K562 (cell line): ENCODE data around the gene OR4D2. TPM values are rescaled to one million over a fixed set of nuclear protein-coding genes. Genes with fewer than 3 reads are reported as not detected.

Experiments used
- ATAC-seq: fragments of 200-7000 bp; cut with Tn5 transposase; 3 replicates; pipeline ENCODE4 v1.9.1; 2020; ENCODE audit warnings: moderate library complexity
- BruUV-seq: library from RNA; stranded (reverse); fragments of 400-500 nt; replicated peaks from 2 replicates; lab custom pipeline; 2021; lab: Mats Ljungman, UMichigan
- CTCF ChIA-PET: fragments of 300-600 bp; formaldehyde crosslinking; extraction: SDS; loops from one replicate; lab custom pipeline; 2021; ENCODE audit warnings: low intra/inter-chr PET ratio; lab: Yijun Ruan, JAX
- POLR2A ChIA-PET: fragments of 300-600, 350-650 bp; sonication (Branson Sonifier 250); formaldehyde crosslinking; extraction: SDS; loops from one replicate; lab custom pipeline; 2021; ENCODE audit warnings: antibody characterized with exemption, inconsistent platforms; lab: Yijun Ruan, JAX
- DNase-seq, 4 experiments: peaks; one replicate each; pipeline versions ENCODE4 v3.0.0 to v3.0.0-alpha.2; 2011 to 2018; ENCODE audit warnings: low spot score in 3 of 4, mixed read lengths in 3 of 4; ENCODE audit errors: extremely low read depth in 1 of 4
- FAIRE-seq: peaks from 2 replicates; lab custom pipeline; 2011; peaks lifted over from hg19 to GRCh38; lab: Jason Lieb, UNC
- H2AFZ ChIP-seq: 2 replicates; pipeline ENCODE4 v1.6.0; 2011; ENCODE audit warnings: low read depth, low read length, control low read depth, inconsistent platforms
- H3K27ac ChIP-seq: fragments of 200-600 bp; 3 replicates; pipeline ENCODE4 v1.8.0; 2011; ENCODE audit warnings: low read depth, mild to moderate bottlenecking, control low read depth, inconsistent platforms, low read length, moderate library complexity, mixed read lengths; ENCODE audit errors: extremely low read depth
- H3K27me3 ChIP-seq, 2 experiments: fragments of 300-600 bp in 1 of 2; 2 replicates in 1 of 2; 3 replicates in 1 of 2; pipeline versions ENCODE4 v1.6.0 to v1.8.0; 2011; ENCODE audit warnings: inconsistent platforms in 2 of 2, low read length in 2 of 2, mild to moderate bottlenecking in 1 of 2, mixed read lengths in 1 of 2, moderate library complexity in 1 of 2; ENCODE audit not compliant: control insufficient read depth in 2 of 2, insufficient read depth in 2 of 2
- H3K36me3 ChIP-seq: fragments of 300-600 bp; 3 replicates; pipeline ENCODE4 v1.8.0; 2011; ENCODE audit warnings: mild to moderate bottlenecking, low read length, inconsistent platforms; ENCODE audit not compliant: control insufficient read depth, insufficient read depth
- H3K4me1 ChIP-seq, 2 experiments: fragments of 200-600 bp in 1 of 2; replicated peaks in 1 of 2; 2 replicates in 1 of 2; 3 replicates in 1 of 2; pipeline versions ENCODE4 v1.5.1 to v1.8.0; 2011; ENCODE audit warnings: inconsistent platforms in 2 of 2, low read length in 2 of 2, mild to moderate bottlenecking in 1 of 2, mixed read lengths in 1 of 2, moderate library complexity in 1 of 2; ENCODE audit not compliant: control insufficient read depth in 2 of 2, insufficient read depth in 2 of 2
- H3K4me2 ChIP-seq: 2 replicates; pipeline ENCODE4 v1.6.1; 2011; ENCODE audit warnings: low read length, control low read depth, inconsistent platforms, mixed read lengths; ENCODE audit not compliant: insufficient read depth
- H3K4me3 ChIP-seq: fragments of 200-600 bp; sonication (generic), shearing (Covaris generic); 2 replicates; pipeline ENCODE4 v1.5.1; 2016; ENCODE audit warnings: control low read depth, inconsistent platforms
- H3K79me2 ChIP-seq: fragments of 200-600 bp; 3 replicates; pipeline ENCODE4 v1.8.0; 2011; ENCODE audit warnings: low read length, inconsistent platforms; ENCODE audit not compliant: control insufficient read depth, insufficient read depth
- H3K9ac ChIP-seq, 2 experiments: 2 replicates each; pipeline versions ENCODE4 v1.6.0 to v1.6.1; 2011; ENCODE audit warnings: low read depth in 2 of 2, low read length in 2 of 2, control low read depth in 1 of 2, inconsistent platforms in 1 of 2, mild to moderate bottlenecking in 1 of 2, mixed read lengths in 1 of 2; ENCODE audit not compliant: insufficient read depth in 1 of 2
- H3K9me1 ChIP-seq: one replicate; pipeline ENCODE4 v1.6.0; 2011; ENCODE audit warnings: inconsistent platforms, mild to moderate bottlenecking, low read length, moderate library complexity; ENCODE audit not compliant: control insufficient read depth, insufficient read depth
- H3K9me3 ChIP-seq: replicated peaks from 2 replicates; pipeline ENCODE4 v1.5.1; 2011; ENCODE audit warnings: low read depth, low read length, inconsistent platforms; ENCODE audit not compliant: control insufficient read depth, insufficient read depth
- H4K20me1 ChIP-seq: replicated peaks from 2 replicates; pipeline ENCODE4 v1.6.1; 2011; ENCODE audit warnings: low read length, inconsistent platforms, mixed read lengths; ENCODE audit not compliant: control insufficient read depth, insufficient read depth
- BRF1 ChIP-seq: IDR thresholded peaks from 3 replicates; pipeline ENCODE4 v1.6.1; 2011; ENCODE audit warnings: borderline replicate concordance, mild to moderate bottlenecking; ENCODE audit not compliant: insufficient read length; ENCODE audit errors: extremely low read depth
- CBX3 ChIP-seq, 2 experiments: IDR thresholded peaks; 1 replicate in 1 of 2; 2 replicates in 1 of 2; pipeline ENCODE4 v1.6.1; 2012; ENCODE audit warnings: inconsistent platforms in 2 of 2, low read length in 2 of 2, borderline replicate concordance in 1 of 2, control low read depth in 1 of 2
- EGR1 ChIP-seq: fragments of 450-650 bp; conservative IDR thresholded peaks from 2 replicates; pipeline ENCODE4 v1.6.1; 2017; ENCODE audit warnings: mild to moderate bottlenecking
- HDGF ChIP-seq: fragments of 450-650 bp; IDR thresholded peaks from 2 replicates; pipeline ENCODE4 v1.6.1; 2016
- HSF4 ChIP-seq: fragments of 250-450 bp; sonication (Bioruptor Pico); IDR thresholded peaks from 2 replicates; pipeline ENCODE4 v2.1.2; 2022; ENCODE audit warnings: mild to moderate bottlenecking, moderate library complexity, borderline replicate concordance
- MED1 ChIP-seq: sonication (generic); formaldehyde crosslinking; IDR thresholded peaks from 2 replicates; pipeline ENCODE4 v1.8.1; 2023; ENCODE audit warnings: missing genetic modification reagents, borderline replicate concordance
- MYNN ChIP-seq, 2 experiments: sonication (generic); formaldehyde crosslinking in 1 of 2; IDR thresholded peaks; 2 replicates each; pipeline versions ENCODE4 v1.5.0 to v1.6.1; 2016 to 2020; ENCODE audit warnings: antibody characterized with exemption in 1 of 2, missing genetic modification reagents in 1 of 2
- NFYB ChIP-seq: IDR thresholded peaks from 2 replicates; pipeline ENCODE4 v1.6.1; 2011; ENCODE audit warnings: mild to moderate bottlenecking, moderate library complexity; ENCODE audit not compliant: insufficient read length; ENCODE audit errors: extremely low read depth
- PHF21A ChIP-seq: fragments of 450-650 bp; IDR thresholded peaks from 2 replicates; pipeline ENCODE4 v1.6.1; 2017; ENCODE audit warnings: low read depth, borderline replicate concordance
- SAFB2 ChIP-seq: fragments of 200-400 bp; formaldehyde crosslinking; IDR thresholded peaks from 2 replicates; pipeline ENCODE4 v1.6.1; 2018; ENCODE audit warnings: borderline replicate concordance, low read length, low read depth, moderate library complexity; ENCODE audit not compliant: severe bottlenecking
- TBP ChIP-seq: optimal IDR thresholded peaks from 2 replicates; pipeline ENCODE3; 2011; ENCODE audit warnings: low read depth, low read length, improper control_type of control experiment
- TEAD1 ChIP-seq, 2 experiments: fragments of 450-650 bp in 1 of 2; sonication (generic) in 1 of 2; formaldehyde crosslinking; IDR thresholded peaks; 2 replicates each; pipeline versions ENCODE4 v1.4.0 to v1.8.0; 2020 to 2022; ENCODE audit warnings: mild to moderate bottlenecking in 2 of 2, missing genetic modification reagents in 1 of 2
- THRAP3 ChIP-seq: fragments of 450-650 bp; IDR thresholded peaks from 2 replicates; pipeline ENCODE4 v1.6.1; 2016; ENCODE audit warnings: mild to moderate bottlenecking, inconsistent platforms, borderline replicate concordance
- YBX1 ChIP-seq: fragments of 450-650 bp; IDR thresholded peaks from 2 replicates; pipeline ENCODE4 v1.7.1; 2016; ENCODE audit warnings: mild to moderate bottlenecking
- ZNF134 ChIP-seq: fragments of 250-450 bp; sonication (Bioruptor Pico); conservative IDR thresholded peaks from 2 replicates; pipeline ENCODE4 v1.4.0; 2020
- WGBS: fragments of 100-300 bp; shearing (Covaris generic); methylation state at CpG from one replicate; pipeline ENCODE4 v1.1.6; 2016; ENCODE audit warnings: low coverage, mixed read lengths; ENCODE audit not compliant: insufficient coverage; ENCODE audit errors: missing lambda C conversion rate; 5-methylcytosine and 5-hydroxymethylcytosine counted together
- in situ Hi-C: fragments of 300-500 bp; cut with MboI; formaldehyde crosslinking; loops from 4 replicates; pipeline ENCODE4 v1.15.0; 2018; ENCODE audit warnings: inconsistent platforms, mixed read lengths
- intact Hi-C: fragments of 100-400 bp; cut with micrococcal nuclease; formaldehyde crosslinking; loops from 2 replicates; pipeline ENCODE4 v1.14.2; 2022
- polyA plus RNA-seq, 8 experiments: library from polyadenylated mRNA; depleted of rRNA in 4 of 8; stranded (reverse) in 5 of 8; unstranded in 3 of 8; fragments of >200 nt; fragmentation: Nextera tagmentation in 2 of 8; fragmentation: Illumina TruSeq in 1 of 8; extraction: Ambion mirVana in 2 of 8; extraction: Trizol in 1 of 8; gene quantifications; 2 replicates each; pipeline versions ENCODE4 v1.2.1 to v1.2.3, GENCODE V29; 2011 to 2014; ENCODE audit warnings: inconsistent platforms in 1 of 8, missing spikeins in 1 of 8
- total RNA-seq, 7 experiments: library from RNA; depleted of rRNA in 6 of 7; stranded (reverse); fragments of >200 nt in 6 of 7; fragmentation: Illumina TruSeq in 2 of 7; extraction: Trizol in 2 of 7; gene quantifications; 2 replicates each; pipeline versions ENCODE4 v1.2.1 to v1.2.3, GENCODE V29; 2011 to 2021; ENCODE audit warnings: low replicate concordance in 1 of 7
- TF ChIP-seq, protein P1 (sequence below): fragments of 250-450 bp; sonication (Bioruptor Pico); IDR thresholded peaks from 2 replicates; pipeline ENCODE4 v1.8.0; 2022; ENCODE audit warnings: moderate library complexity, mild to moderate bottlenecking, inconsistent platforms
- TF ChIP-seq, protein P2 (sequence below): fragments of 200-800 bp; sonication (Bioruptor generic); IDR thresholded peaks from 2 replicates; pipeline ENCODE4 v1.6.1; 2017; ENCODE audit warnings: missing genetic modification characterization, missing compliant biosample characterization
- TF ChIP-seq, protein P3 (sequence below), 3 experiments: fragments of 200-800 bp in 1 of 3; sonication (Bioruptor generic) in 1 of 3; sonication (generic) in 1 of 3; formaldehyde crosslinking in 1 of 3; IDR thresholded peaks; 2 replicates each; pipeline versions ENCODE4 v1.6.1 to v1.8.0; 2016 to 2022; ENCODE audit warnings: mild to moderate bottlenecking in 2 of 3, missing compliant biosample characterization in 2 of 3, missing genetic modification characterization in 2 of 3, missing genetic modification reagents in 1 of 3

OR4D2 gene
- total and polyA plus RNA-seq, 9 of the 15 experiments (the other 6 are each of a cell fraction or from before 2014, with no cell fraction given), result not detected

DNA sequence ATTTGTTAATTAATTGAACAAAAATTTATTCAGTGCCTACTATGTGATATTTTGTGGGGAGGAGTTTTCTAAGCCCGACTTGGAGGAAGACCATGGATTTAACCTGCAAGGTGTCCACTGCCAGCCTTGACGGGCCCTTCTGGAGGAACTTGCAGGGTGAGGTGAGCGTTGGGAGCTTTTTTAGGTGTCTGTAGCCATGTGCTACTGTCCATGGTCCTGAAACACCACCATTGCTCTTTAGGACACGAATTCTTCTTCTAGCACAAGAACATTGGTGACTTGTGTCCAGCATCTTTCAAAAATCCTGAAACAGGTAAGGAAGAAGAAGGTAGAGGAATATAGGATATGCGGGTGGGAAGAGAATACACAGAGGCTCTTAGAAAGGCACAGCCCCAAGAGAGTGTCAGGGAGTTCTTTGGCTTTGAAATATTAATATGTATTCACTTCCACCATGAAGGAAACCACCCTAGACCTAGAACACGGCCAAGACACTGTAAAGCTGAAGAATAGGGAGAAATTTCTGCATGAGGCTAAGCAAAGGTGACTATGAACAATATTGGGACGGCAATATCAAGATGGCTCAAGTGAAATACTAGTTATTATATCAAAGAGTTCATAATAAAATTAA lies 46.5 kb upstream of the OR4D2 start:
- Histone ChIP-seq H3K9me3 (no peaks in the 10 kb centered on the region), H3K27ac (no peak overlapping the region), H3K4me1 (no peaks in the 10 kb centered on the region), H3K36me3 (no peaks in the 10 kb centered on the region), H3K79me2 (no peaks in the 10 kb centered on the region), H3K9me1 (no peaks in the 10 kb centered on the region), H2AFZ (no peak overlapping the region), H3K4me3 (no peak overlapping the region), H3K9ac (no peak overlapping the region), H4K20me1 (0 out of 2 replicates have a peak, but pooled peaks cover 3% of the 10 kb centered on the region), H3K4me2 (no peak overlapping the region), H3K27me3 (peaks cover under 1 to 10% of the 10 kb centered on the region in 2 experiments; a peak in 3 of 5 replicates)
- no TSS peak for BruUV-seq
- FAIRE-seq (peak; percentile 90), DNase-seq (peak; percentile 34 to 76 (median 43)), ATAC-seq (peak; percentile 67; the same call in 2 of the 3 replicates)
- WGBS, result 2% methylated on average over 7 of the region's 7 CpGs
- in situ Hi-C loops, result loop anchor here (10.0 to 25.0 kb wide), 2 partner anchors 334 to 983 kb away; no protein-coding TSS in a partner anchor
- ChIA-PET POLR2A (interaction anchor here (0.6 to 1.0 kb wide), 2 partner anchors 71 to 205 kb away, joined by 3 read pairs; no protein-coding TSS in a partner anchor), CTCF (no interaction called here)
- intact Hi-C loops, result loop anchor here (5.0 kb wide), 1 partner anchor 132 kb away; no protein-coding TSS in a partner anchor
- no peak for TF ChIP-seq BRF1
- TF ChIP-seq PHF21A, result no peak
- no peak for TF ChIP-seq SAFB2
- TF ChIP-seq, protein P1, sequence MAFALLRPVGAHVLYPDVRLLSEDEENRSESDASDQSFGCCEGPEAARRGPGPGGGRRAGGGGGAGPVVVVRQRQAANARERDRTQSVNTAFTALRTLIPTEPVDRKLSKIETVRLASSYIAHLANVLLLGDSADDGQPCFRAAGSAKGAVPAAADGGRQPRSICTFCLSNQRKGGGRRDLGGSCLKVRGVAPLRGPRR (CRISPR knock-in tag), result no peak
- no peak for TF ChIP-seq MED1
- TF ChIP-seq EGR1, result no peak
- TF ChIP-seq HDGF, result no peak
- no peak for TF ChIP-seq HSF4 (CRISPR knock-in tag)
- TF ChIP-seq TEAD1 (CRISPR knock-in tag; IDR thresholded peaks at IDR 0.05), result no peak
- no peak for TF ChIP-seq CBX3 (IDR thresholded peaks at IDR 0.05; ENCODE audit: borderline replicate concordance in 1 of 2, low read length in 2 of 2)
- TF ChIP-seq, protein P2, sequence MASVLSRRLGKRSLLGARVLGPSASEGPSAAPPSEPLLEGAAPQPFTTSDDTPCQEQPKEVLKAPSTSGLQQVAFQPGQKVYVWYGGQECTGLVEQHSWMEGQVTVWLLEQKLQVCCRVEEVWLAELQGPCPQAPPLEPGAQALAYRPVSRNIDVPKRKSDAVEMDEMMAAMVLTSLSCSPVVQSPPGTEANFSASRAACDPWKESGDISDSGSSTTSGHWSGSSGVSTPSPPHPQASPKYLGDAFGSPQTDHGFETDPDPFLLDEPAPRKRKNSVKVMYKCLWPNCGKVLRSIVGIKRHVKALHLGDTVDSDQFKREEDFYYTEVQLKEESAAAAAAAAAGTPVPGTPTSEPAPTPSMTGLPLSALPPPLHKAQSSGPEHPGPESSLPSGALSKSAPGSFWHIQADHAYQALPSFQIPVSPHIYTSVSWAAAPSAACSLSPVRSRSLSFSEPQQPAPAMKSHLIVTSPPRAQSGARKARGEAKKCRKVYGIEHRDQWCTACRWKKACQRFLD (CRISPR knock-in tag), result no peak
- TF ChIP-seq, protein P3, sequence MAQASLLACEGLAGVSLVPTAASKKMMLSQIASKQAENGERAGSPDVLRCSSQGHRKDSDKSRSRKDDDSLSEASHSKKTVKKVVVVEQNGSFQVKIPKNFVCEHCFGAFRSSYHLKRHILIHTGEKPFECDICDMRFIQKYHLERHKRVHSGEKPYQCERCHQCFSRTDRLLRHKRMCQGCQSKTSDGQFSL (CRISPR knock-in tag; IDR thresholded peaks at IDR 0.05), result no peak
- TF ChIP-seq, protein P3 (tag; IDR thresholded peaks at IDR 0.05), result no peak
- no peak for TF ChIP-seq ZNF134 (CRISPR knock-in tag)
- TF ChIP-seq YBX1, result no peak
- TF ChIP-seq NFYB, result no peak
- TF ChIP-seq TBP, result no peak
- no peak for TF ChIP-seq THRAP3
- no peak for TF ChIP-seq MYNN (IDR thresholded peaks at IDR 0.05)
- no peak for TF ChIP-seq MYNN (CRISPR knock-in tag; IDR thresholded peaks at IDR 0.05)
